ENCODE data around the gene SASH1. TPM values are rescaled to one million over a fixed set of nuclear protein-coding genes. Genes with fewer than 3 reads are reported as not detected.

SASH1 gene
- total and polyA plus RNA-seq, 2 donors (not counting 1 experiment from before 2014, with no cell fraction given) = 38.6 to 44.6 TPM

- no peaks in the 10 kb centered on the region for H4K20me1 ChIP-seq (ENCODE audit: control insufficient read depth, extremely low read depth, insufficient read depth, low read length)
- TF ChIP-seq CTCF (conservative IDR thresholded peaks at IDR 0.05 in 1 of 2, IDR thresholded peaks at IDR 0.05 in 1 of 2; ENCODE audit: low read depth in 1 of 2, low read length in 2 of 2) (no peak), EZH2 (IDR thresholded peaks at IDR 0.05; ENCODE audit: low read length, missing control alignments) (no peak)
- peaks cover 4% of the 10 kb centered on the region for H3K4me1 ChIP-seq (ENCODE audit: control insufficient read depth, extremely low read depth, insufficient read depth, low read length)
- H3K27ac ChIP-seq (ENCODE audit: insufficient read depth, low read length) = peak overlapping the region; percentile 1
- H3K9me3 ChIP-seq (ENCODE audit: control insufficient read depth, insufficient read depth, low read depth, low read length) = no peaks in the 10 kb centered on the region
- H3K27me3 ChIP-seq (ENCODE audit: control insufficient read depth, insufficient read depth, low read length) = no peaks in the 10 kb centered on the region
- no peak overlapping the region for H2AFZ ChIP-seq (ENCODE audit: low read length)
- peak overlapping the region; percentile 4 for H3K4me2 ChIP-seq (ENCODE audit: extremely low read depth, insufficient read depth, low read length)
- H3K36me3 ChIP-seq (ENCODE audit: control insufficient read depth, insufficient read depth, low read length) = no peaks in the 10 kb centered on the region
- H3K79me2 ChIP-seq (ENCODE audit: control insufficient read depth, insufficient read depth, low read length) = no peaks in the 10 kb centered on the region
- DNase-seq (ENCODE audit: low read depth in 2 of 2) = peak; percentile 86 to 97
- H3K4me3 ChIP-seq (replicated peaks in 1 of 4; ENCODE audit: control extremely low read depth in 1 of 4, insufficient read depth in 1 of 4, low read depth in 3 of 4, low read length in 4 of 4) = no peak overlapping the region
- no peak overlapping the region for H3K9ac ChIP-seq (ENCODE audit: insufficient read depth, low read length)
Measured at GRCh38 chr6:148329596-148330381, 12.8 kb upstream of the SASH1 start.

GRCh38 chr6:148332088-148332487 lies 10.6 kb upstream of the SASH1 start:
- no peaks in the 10 kb centered on the region for H4K20me1 ChIP-seq (ENCODE audit: control insufficient read depth, extremely low read depth, insufficient read depth, low read length)
- H3K36me3 ChIP-seq (ENCODE audit: control insufficient read depth, insufficient read depth, low read length) = no peaks in the 10 kb centered on the region
- H3K4me3 ChIP-seq (replicated peaks in 1 of 4; ENCODE audit: control extremely low read depth in 1 of 4, insufficient read depth in 1 of 4, low read depth in 3 of 4, low read length in 4 of 4) = no peak overlapping the region
- H3K79me2 ChIP-seq (ENCODE audit: control insufficient read depth, insufficient read depth, low read length) = no peaks in the 10 kb centered on the region
- no peak overlapping the region for H2AFZ ChIP-seq (ENCODE audit: low read length)
- H3K27me3 ChIP-seq (ENCODE audit: control insufficient read depth, insufficient read depth, low read length) = no peaks in the 10 kb centered on the region
- no peak for TF ChIP-seq CTCF (conservative IDR thresholded peaks at IDR 0.05 in 1 of 2, IDR thresholded peaks at IDR 0.05 in 1 of 2; ENCODE audit: low read depth in 1 of 2, low read length in 2 of 2)
- TF ChIP-seq EZH2 (IDR thresholded peaks at IDR 0.05; ENCODE audit: low read length, missing control alignments) = no peak
- no peak overlapping the region for H3K4me2 ChIP-seq (ENCODE audit: extremely low read depth, insufficient read depth, low read length)
- no peak overlapping the region for H3K9ac ChIP-seq (ENCODE audit: insufficient read depth, low read length)
- no peak overlapping the region for H3K27ac ChIP-seq (ENCODE audit: insufficient read depth, low read length)
- DNase-seq (ENCODE audit: low read depth in 2 of 2) = no peak
- H3K4me1 ChIP-seq (ENCODE audit: control insufficient read depth, extremely low read depth, insufficient read depth, low read length) = peaks cover 4% of the 10 kb centered on the region
- no peaks in the 10 kb centered on the region for H3K9me3 ChIP-seq (ENCODE audit: control insufficient read depth, insufficient read depth, low read depth, low read length)

- Histone ChIP-seq H3K9ac (ENCODE audit: insufficient read depth, low read length) (no peak overlapping the region), H4K20me1 (ENCODE audit: control insufficient read depth, extremely low read depth, insufficient read depth, low read length) (no peaks in the 10 kb centered on the region), H3K4me2 (ENCODE audit: extremely low read depth, insufficient read depth, low read length) (no peak overlapping the region), H2AFZ (ENCODE audit: low read length) (no peak overlapping the region), H3K9me3 (ENCODE audit: control insufficient read depth, insufficient read depth, low read depth, low read length) (no peaks in the 10 kb centered on the region), H3K36me3 (ENCODE audit: control insufficient read depth, insufficient read depth, low read length) (no peaks in the 10 kb centered on the region), H3K4me1 (ENCODE audit: control insufficient read depth, extremely low read depth, insufficient read depth, low read length) (peaks cover 2% of the 10 kb centered on the region), H3K79me2 (ENCODE audit: control insufficient read depth, insufficient read depth, low read length) (no peaks in the 10 kb centered on the region), H3K27ac (ENCODE audit: insufficient read depth, low read length) (no peak overlapping the region), H3K4me3 (replicated peaks in 1 of 4; ENCODE audit: control extremely low read depth in 1 of 4, insufficient read depth in 1 of 4, low read depth in 3 of 4, low read length in 4 of 4) (no peak overlapping the region), H3K27me3 (ENCODE audit: control insufficient read depth, insufficient read depth, low read length) (no peaks in the 10 kb centered on the region)
- no peak for DNase-seq (ENCODE audit: low read depth in 2 of 2)
- TF ChIP-seq EZH2 (IDR thresholded peaks at IDR 0.05; ENCODE audit: low read length, missing control alignments) (no peak), CTCF (conservative IDR thresholded peaks at IDR 0.05 in 1 of 2, IDR thresholded peaks at IDR 0.05 in 1 of 2; ENCODE audit: low read depth in 1 of 2, low read length in 2 of 2) (no peak)
Measured at GRCh38 chr6:148336901-148337300, 5.7 kb upstream of the SASH1 start.
